Esophagus (tissue), 2 donors: ENCODE data around the gene FKBP7. TPM values are rescaled to one million over a fixed set of nuclear protein-coding genes. Genes with fewer than 3 reads are reported as not detected.
"Not testable (repeated sequence)": the region's sequence is repeated elsewhere in the genome, so short reads cannot be mapped to it uniquely, and the experiment has no call there.

Source experiments
- H3K27ac ChIP-seq, 2 donors: one replicate each; pipeline ENCODE4 v1.5.1; 2013; ENCODE audit warnings: low read depth in 2 of 2, mild to moderate bottlenecking in 2 of 2, inconsistent platforms in 1 of 2, low read length in 1 of 2, moderate library complexity in 1 of 2
- H3K27me3 ChIP-seq, 2 donors: one replicate each; pipeline ENCODE4 v1.6.1; 2013; ENCODE audit warnings: low read length in 2 of 2, control low read depth in 1 of 2, mild to moderate bottlenecking in 1 of 2; ENCODE audit not compliant: insufficient read depth in 2 of 2, control insufficient read depth in 1 of 2
- H3K36me3 ChIP-seq, 2 donors: one replicate each; pipeline ENCODE4 v1.6.1; 2013; ENCODE audit warnings: low read length in 1 of 2; ENCODE audit not compliant: control insufficient read depth in 2 of 2, insufficient read depth in 2 of 2
- H3K4me1 ChIP-seq, 2 donors: one replicate each; pipeline ENCODE4 v1.6.1; 2013; ENCODE audit warnings: low read length in 1 of 2; ENCODE audit not compliant: control insufficient read depth in 2 of 2, insufficient read depth in 2 of 2
- H3K4me3 ChIP-seq, 2 donors: one replicate each; pipeline ENCODE4 v1.5.1; 2013; ENCODE audit warnings: low read length in 2 of 2, mild to moderate bottlenecking in 2 of 2, low read depth in 1 of 2, moderate library complexity in 1 of 2
- H3K9me3 ChIP-seq, 2 donors: one replicate each; pipeline ENCODE4 v1.6.1; 2013; ENCODE audit warnings: mild to moderate bottlenecking in 2 of 2, low read depth in 1 of 2, low read length in 1 of 2, moderate library complexity in 1 of 2; ENCODE audit not compliant: control insufficient read depth in 2 of 2, insufficient read depth in 1 of 2
- WGBS, 2 donors: extraction: QIAGEN DNeasy Blood & Tissue Kit; methylation state at CpG; one replicate each; pipeline ENCODE4 v1.1.7; 2013; 5-methylcytosine and 5-hydroxymethylcytosine counted together
- polyA plus RNA-seq, 2 donors: library from polyadenylated mRNA; stranded (reverse); fragments of 200-250 nt; gene quantifications; one replicate each; pipeline ENCODE4 v1.2.3, GENCODE V29; 2013
- donor health status: healthy with polysubstance abuse.
- donor health status: Bipolar disorder and iron deficiency.

FKBP7 gene
- polyA plus RNA-seq, 2 donors, result 1.5 to 2.8 TPM

GRCh38 chr2:178428396-178428806 lies 50.0 kb downstream of the FKBP7 start:
- 78 to 87% methylated on average over 1 of the region's 1 CpG for WGBS, 2 donors
- peaks cover 0 to 11% of the 10 kb centered on the region in 2 donors for H3K36me3 ChIP-seq
- no peaks in the 10 kb centered on the region for H3K27me3 ChIP-seq
- H3K4me1 ChIP-seq, result no peaks in the 10 kb centered on the region
- no peak overlapping the region for H3K4me3 ChIP-seq
- no peaks in the 10 kb centered on the region for H3K9me3 ChIP-seq
- H3K27ac ChIP-seq, result no peak overlapping the region

DNA sequence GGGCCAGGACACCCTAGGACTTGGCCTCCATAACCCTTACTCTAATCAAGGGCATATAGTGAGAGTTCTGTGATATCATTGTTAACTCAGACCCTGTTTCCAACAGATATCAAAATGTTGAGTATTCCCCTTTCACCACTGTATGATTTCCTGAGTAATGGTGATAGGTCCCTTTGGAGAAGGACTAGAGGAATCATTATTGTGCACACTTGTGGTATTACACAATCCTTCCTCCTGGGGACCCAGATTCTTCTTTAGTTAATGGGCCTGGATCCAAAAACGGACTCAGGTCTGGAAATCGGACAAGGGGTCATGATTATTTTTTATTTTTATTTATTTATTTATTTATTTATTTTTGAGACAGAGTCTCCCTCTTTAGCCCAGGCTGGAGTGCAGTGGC lies 50.9 kb downstream of the FKBP7 start:
- H3K4me1 ChIP-seq, result no peaks in the 10 kb centered on the region
- 93 to 94% methylated on average over 2 of the region's 2 CpGs for WGBS, 2 donors
- no peaks in the 10 kb centered on the region for H3K9me3 ChIP-seq
- H3K36me3 ChIP-seq, result peaks cover 0 to 9% of the 10 kb centered on the region in 2 donors
- no peak overlapping the region for H3K4me3 ChIP-seq
- no peak overlapping the region for H3K27ac ChIP-seq
- no peaks in the 10 kb centered on the region for H3K27me3 ChIP-seq

GRCh38 chr2:178426388-178426787 lies 52.0 kb downstream of the FKBP7 start:
- H3K27me3 ChIP-seq, result no peaks in the 10 kb centered on the region
- no peaks in the 10 kb centered on the region for H3K4me1 ChIP-seq
- H3K9me3 ChIP-seq, result no peaks in the 10 kb centered on the region
- 90 to 96% methylated on average over 3 of the region's 3 CpGs for WGBS, 2 donors
- H3K4me3 ChIP-seq, result no peak overlapping the region
- peaks cover 0 to 6% of the 10 kb centered on the region in 2 donors for H3K36me3 ChIP-seq
- no peak overlapping the region for H3K27ac ChIP-seq

DNA sequence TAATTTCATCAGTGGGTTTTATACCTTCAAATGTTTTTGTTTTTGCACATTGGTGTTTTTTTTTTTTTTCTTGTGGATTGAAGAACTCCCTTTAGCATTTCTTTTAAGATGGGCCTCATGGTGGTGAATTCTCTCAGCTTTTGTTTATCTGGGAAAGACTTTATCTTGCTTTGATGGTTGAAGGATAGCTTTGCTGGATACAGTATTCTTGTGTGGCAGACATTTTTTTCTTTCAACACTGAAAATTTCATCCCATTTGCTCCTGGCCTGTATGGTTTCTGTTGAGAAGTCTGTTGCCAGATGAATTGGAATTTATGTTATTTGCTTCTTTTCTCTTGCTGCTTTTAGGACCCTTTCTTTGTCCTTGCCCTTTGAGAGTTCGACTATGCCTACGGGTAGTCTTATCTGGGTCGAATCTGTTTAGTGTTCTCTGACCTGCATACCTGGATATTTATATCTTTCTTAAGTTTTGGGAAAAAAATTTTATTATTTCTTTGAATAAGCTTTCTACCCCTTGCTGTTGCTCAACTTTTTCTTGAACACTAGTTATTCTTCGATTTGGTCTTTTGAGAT lies 53.1 kb downstream of the FKBP7 start:
- Histone ChIP-seq H3K36me3 (peaks cover 0 to 6% of the 10 kb centered on the region in 2 donors), H3K4me3 (no peak overlapping the region), H3K27me3 (no peaks in the 10 kb centered on the region), H3K9me3 (no peaks in the 10 kb centered on the region), H3K27ac (no peak overlapping the region), H3K4me1 (no peaks in the 10 kb centered on the region)
- 96% methylated on average over 4 of the region's 4 CpGs for WGBS, 2 donors

DNA sequence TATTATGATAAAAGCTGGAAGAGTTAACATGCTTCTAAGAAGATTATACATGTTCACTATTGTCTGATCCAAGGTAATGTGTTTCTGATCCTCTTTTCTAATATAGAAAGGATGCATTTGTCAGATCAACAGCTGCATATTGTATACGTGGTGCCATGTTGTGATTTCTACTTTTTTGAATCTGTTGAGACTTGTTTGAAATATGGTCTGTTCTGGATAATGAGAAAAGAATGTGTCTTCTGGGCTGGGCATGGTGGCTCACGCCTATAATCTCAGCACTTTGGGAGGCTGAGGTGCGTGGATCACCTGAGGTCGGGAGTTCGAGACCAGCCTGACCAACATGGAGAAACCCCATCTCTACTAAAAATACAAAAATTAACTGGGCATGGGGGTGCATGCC lies 54.7 kb downstream of the FKBP7 start:
- not testable (repeated sequence) for H3K9me3 ChIP-seq, H3K27me3 ChIP-seq, H3K27ac ChIP-seq, H3K36me3 ChIP-seq, H3K4me1 ChIP-seq, H3K4me3 ChIP-seq
- 82 to 87% methylated on average over 5 of the region's 5 CpGs for WGBS, 2 donors

DNA sequence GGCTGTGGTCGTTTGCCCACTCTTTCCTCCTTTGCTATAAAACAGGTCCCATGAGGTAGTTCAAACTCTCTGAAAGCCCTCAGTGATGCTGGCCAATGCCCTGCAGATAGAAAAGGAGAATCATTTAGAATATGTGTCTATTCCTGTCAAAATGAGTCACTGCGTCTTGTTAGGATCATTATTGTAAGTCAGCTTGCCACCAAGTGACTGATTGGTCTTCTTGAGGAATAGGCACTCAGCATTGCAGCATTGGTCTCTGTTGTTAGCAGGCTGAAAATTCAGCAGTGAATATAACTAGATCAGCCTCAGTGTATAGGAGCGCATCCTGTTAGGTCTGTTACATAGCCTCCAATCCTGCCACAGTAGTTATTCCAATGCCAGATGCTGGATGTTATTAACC lies 56.3 kb downstream of the FKBP7 start:
- Histone ChIP-seq H3K9me3 (no peaks in the 10 kb centered on the region), H3K4me1 (no peaks in the 10 kb centered on the region), H3K4me3 (no peak overlapping the region), H3K27ac (no peak overlapping the region), H3K27me3 (no peaks in the 10 kb centered on the region), H3K36me3 (no peaks in the 10 kb centered on the region)
- 66 to 80% methylated on average over 3 of the region's 3 CpGs for WGBS, 2 donors

GRCh38 chr2:178420463-178420999 lies 57.9 kb downstream of the FKBP7 start:
- Histone ChIP-seq H3K4me1 (no peaks in the 10 kb centered on the region), H3K9me3 (no peaks in the 10 kb centered on the region), H3K27ac (no peak overlapping the region), H3K27me3 (no peaks in the 10 kb centered on the region), H3K36me3 (no peaks in the 10 kb centered on the region), H3K4me3 (no peak overlapping the region)
- 49 to 62% methylated on average over 1 of the region's 1 CpG for WGBS, 2 donors

DNA sequence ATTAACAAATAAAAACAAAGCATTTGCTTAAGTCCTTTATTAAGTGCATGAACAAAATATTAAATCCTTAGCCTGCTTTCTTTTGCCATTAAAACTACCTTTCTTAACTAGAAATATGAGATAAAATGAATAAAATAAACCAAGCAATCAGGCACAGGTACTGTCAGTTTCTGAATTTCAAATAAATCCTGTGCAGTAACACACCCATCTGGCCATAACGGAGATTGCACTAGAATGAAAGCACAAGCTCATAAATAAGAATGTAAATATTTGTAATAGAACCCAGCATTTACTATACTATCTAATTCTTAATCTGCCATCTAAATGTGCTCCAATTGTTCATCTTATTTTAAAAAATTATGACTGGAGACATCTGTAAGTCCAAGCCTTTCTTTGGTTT lies 59.3 kb downstream of the FKBP7 start:
- 24 to 38% methylated on average over 1 of the region's 1 CpG for WGBS, 2 donors
- Histone ChIP-seq H3K4me1 (no peaks in the 10 kb centered on the region), H3K27me3 (no peaks in the 10 kb centered on the region), H3K4me3 (no peak overlapping the region), H3K36me3 (no peaks in the 10 kb centered on the region), H3K9me3 (no peaks in the 10 kb centered on the region), H3K27ac (no peak overlapping the region)

- 73 to 86% methylated on average over 1 of the region's 1 CpG for WGBS, 2 donors
- Histone ChIP-seq H3K36me3 (no peaks in the 10 kb centered on the region), H3K27me3 (no peaks in the 10 kb centered on the region)
Measured at GRCh38 chr2:178418426-178418825, 60.0 kb downstream of the FKBP7 start.

GRCh38 chr2:178417916-178418315 lies 60.5 kb downstream of the FKBP7 start:
- Histone ChIP-seq H3K4me3 (no peak overlapping the region), H3K4me1 (no peaks in the 10 kb centered on the region)
- 79 to 93% methylated on average over 3 of the region's 3 CpGs for WGBS, 2 donors

More at GRCh38 chr2:178418426-178418825, 60.0 kb downstream of the FKBP7 start:
- Histone ChIP-seq H3K4me1 (no peaks in the 10 kb centered on the region), H3K9me3 (no peaks in the 10 kb centered on the region), H3K27ac (no peak overlapping the region), H3K4me3 (no peak overlapping the region)

More at GRCh38 chr2:178417916-178418315, 60.5 kb downstream of the FKBP7 start:
- no peaks in the 10 kb centered on the region for H3K27me3 ChIP-seq
- no peak overlapping the region for H3K27ac ChIP-seq
- H3K9me3 ChIP-seq, result no peaks in the 10 kb centered on the region
- H3K36me3 ChIP-seq, result no peaks in the 10 kb centered on the region
